ENCODE measurements around the gene PLIN3. TPM values are rescaled to one million over a fixed set of nuclear protein-coding genes. Genes with fewer than 3 reads are reported as not detected.
A peak's percentile ranks its signal among the peaks of the same experiment; 100 is the strongest.
"Not testable (repeated sequence)": the region's sequence is repeated elsewhere in the genome, so short reads cannot be mapped to it uniquely, and the experiment has no call there.

The PLIN3 gene
- total and polyA plus RNA-seq, 11 donors, result 10.0 to 102 (median 22.9) TPM

DNA sequence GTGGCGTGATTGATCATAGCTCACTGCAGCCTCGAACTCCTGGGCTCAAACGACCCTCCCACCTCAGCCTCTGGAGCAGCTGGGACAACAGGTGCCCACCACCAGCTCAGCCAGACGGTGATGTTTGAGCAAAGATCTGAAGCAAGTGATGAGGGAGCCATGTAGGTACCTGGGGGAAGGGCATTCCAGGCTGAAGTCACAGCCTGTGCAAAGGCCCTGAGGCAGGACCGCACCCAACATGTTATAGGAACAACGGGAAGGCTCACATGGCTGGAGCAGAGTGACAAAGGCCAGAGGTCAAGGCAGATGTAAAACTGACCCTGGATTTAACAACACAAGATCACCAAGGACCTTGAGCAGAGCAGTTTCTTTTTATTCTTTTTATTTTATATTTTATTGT, 61.1 kb downstream of the PLIN3 start:
- ATAC-seq, result no peak

DNA sequence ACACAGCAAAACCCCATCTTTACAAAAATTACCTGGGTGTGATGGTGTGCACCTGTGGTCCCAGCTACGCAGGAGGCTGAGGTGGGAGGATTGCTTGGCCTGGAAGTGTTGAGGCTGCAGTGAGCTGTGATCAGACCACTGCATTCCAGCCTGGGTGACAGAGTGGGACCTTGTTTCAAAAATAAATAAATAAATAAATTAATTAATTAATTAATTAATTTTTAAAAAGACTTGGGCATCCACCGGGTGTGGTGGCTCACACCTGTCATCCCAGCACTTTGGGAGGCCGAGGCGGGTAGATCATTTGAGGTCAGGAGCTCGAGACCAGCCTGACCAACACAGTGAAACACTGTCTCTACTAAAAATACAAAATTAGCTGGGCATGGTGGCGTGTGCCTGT, 62.3 kb downstream of the PLIN3 start:
- H3K4me3 ChIP-seq, H3K27ac ChIP-seq, H3K9me3 ChIP-seq, DNase-seq, H3K27me3 ChIP-seq, H3K36me3 ChIP-seq, ATAC-seq: not testable (repeated sequence)
- WGBS, 4 donors, result 95 to 98% (median 96%) methylated on average over 6 of the region's 6 CpGs
- intact Hi-C loops (cut with DNase I), result loop anchor here in 2 of 10 donors (5.0 kb wide), 2 partner anchors 107 to 227 kb away; no protein-coding TSS in a partner anchor
- peaks cover 0 to 37% (median 10%) of the 10 kb centered on the region in 12 donors for H3K4me1 ChIP-seq

More for the DNA sequence above, 61.1 kb downstream of the PLIN3 start:
- no peaks in the 10 kb centered on the region for H3K27me3 ChIP-seq
- WGBS, 4 donors, result 89 to 94% (median 92%) methylated on average over 6 of the region's 6 CpGs
- no peak overlapping the region for H3K4me3 ChIP-seq
- no peaks in the 10 kb centered on the region for H3K36me3 ChIP-seq
- peak in 1 of 5 donors; percentile 11 for DNase-seq
- intact Hi-C loops (cut with DNase I), result loop anchor here in 2 of 10 donors (5.0 kb wide), 2 partner anchors 106 to 226 kb away; no protein-coding TSS in a partner anchor
- TF ChIP-seq POLR2A (IDR thresholded peaks at IDR 0.05), result no peak
- TF ChIP-seq, protein P1, sequence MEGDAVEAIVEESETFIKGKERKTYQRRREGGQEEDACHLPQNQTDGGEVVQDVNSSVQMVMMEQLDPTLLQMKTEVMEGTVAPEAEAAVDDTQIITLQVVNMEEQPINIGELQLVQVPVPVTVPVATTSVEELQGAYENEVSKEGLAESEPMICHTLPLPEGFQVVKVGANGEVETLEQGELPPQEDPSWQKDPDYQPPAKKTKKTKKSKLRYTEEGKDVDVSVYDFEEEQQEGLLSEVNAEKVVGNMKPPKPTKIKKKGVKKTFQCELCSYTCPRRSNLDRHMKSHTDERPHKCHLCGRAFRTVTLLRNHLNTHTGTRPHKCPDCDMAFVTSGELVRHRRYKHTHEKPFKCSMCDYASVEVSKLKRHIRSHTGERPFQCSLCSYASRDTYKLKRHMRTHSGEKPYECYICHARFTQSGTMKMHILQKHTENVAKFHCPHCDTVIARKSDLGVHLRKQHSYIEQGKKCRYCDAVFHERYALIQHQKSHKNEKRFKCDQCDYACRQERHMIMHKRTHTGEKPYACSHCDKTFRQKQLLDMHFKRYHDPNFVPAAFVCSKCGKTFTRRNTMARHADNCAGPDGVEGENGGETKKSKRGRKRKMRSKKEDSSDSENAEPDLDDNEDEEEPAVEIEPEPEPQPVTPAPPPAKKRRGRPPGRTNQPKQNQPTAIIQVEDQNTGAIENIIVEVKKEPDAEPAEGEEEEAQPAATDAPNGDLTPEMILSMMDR (IDR thresholded peaks at IDR 0.05), result no peak
- H3K9me3 ChIP-seq, result no peaks in the 10 kb centered on the region
- peak overlapping the region in 1 of 12 donors; percentile 84 for H3K27ac ChIP-seq
- H3K4me1 ChIP-seq, result peaks cover 0 to 30% (median 5%) of the 10 kb centered on the region in 12 donors

DNA sequence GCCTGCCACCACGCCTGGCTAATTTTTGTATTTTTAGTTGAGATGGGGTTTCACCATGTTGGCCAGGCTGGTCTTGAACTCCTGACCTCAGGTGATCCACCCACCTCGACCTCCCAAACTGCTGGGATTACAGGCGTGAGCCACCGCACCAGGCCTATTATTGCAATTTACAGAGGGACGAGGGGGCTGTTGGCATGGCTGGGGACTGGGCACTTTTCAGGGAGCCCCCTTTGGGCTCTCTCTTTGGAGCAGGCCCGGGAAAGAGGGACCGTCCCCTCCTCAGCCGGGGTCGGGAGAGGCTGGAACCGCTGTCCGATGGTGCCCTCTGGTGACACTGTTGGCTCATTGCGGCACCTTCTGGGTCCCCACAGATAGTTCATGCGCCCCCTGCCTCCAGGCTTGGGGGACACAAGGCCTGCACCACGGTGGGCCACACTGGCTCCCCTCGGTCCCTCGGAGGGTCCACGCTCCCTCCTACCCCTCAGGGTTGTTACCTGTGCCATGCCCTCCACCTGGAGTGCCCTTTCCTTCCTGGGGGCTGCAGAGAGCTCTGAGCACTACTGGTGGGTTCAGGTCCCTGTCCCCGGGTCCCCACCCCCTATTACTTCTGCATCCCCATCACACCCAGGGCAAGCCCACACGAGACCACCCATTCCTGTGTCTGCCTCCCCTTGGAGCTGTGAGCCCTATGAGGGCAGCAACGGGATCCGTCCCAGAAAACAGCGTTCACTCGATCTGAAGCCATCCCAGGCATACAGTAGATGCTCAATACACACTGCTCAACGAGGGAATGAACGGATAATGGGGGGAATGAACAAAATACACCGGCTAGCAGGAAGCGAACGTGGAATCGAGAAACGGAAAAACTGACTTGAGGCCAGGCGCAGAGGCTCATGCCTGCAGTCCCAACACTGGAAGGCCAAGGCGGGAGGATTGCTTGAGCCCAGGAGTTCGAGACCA, 63.5 kb downstream of the PLIN3 start:
- H3K9me3 ChIP-seq, result no peaks in the 10 kb centered on the region
- H3K4me1 ChIP-seq, result peaks cover 0 to 34% (median 11%) of the 10 kb centered on the region in 12 donors
- H3K27ac ChIP-seq, result peak overlapping the region in 2 of 12 donors; percentile 67 to 76
- WGBS, 4 donors, result 47 to 52% (median 50%) methylated on average over 30 to 33 of the region's 33 CpGs
- DNase-seq, result peak; percentile 55 to 79 (median 65)
- H3K36me3 ChIP-seq, result peaks cover 0 to 3% (median 0%) of the 10 kb centered on the region in 9 donors
- H3K4me3 ChIP-seq, result no peak overlapping the region
- ATAC-seq, result peak in 3 of 4 donors; percentile 59 to 68 (median 68)
- intact Hi-C loops (cut with DNase I), result loop anchor here in 6 of 10 donors (1.0 to 5.0 kb wide), 2 partner anchors 72 kb away; no protein-coding TSS in a partner anchor
- no peaks in the 10 kb centered on the region for H3K27me3 ChIP-seq
- TF ChIP-seq, protein P1 (IDR thresholded peaks at IDR 0.05), result peak; percentile 65 to 87 (median 77)
- no peak for TF ChIP-seq POLR2A (IDR thresholded peaks at IDR 0.05)

DNA sequence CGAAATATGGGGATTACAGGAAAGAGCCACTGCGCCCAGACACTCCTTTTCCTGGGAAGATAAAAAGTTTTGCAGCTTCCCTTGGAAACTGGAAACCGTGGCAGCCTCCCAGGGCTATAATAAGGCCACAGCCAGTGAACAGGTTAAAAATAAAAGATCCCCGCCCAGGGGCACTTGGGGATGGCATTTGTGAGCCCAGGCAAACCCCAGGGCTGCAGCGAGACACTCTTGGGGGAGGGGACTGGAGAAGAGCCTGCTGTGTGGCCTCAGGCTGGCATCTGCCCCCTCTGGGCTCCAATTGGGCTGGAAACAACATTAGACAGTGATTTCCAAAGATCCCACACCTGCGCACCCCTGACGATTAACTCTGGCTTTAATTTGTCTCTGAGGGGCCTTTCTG, 64.8 kb downstream of the PLIN3 start:
- H3K36me3 ChIP-seq, result peaks cover 0 to 12% (median 0%) of the 10 kb centered on the region in 9 donors
- peak overlapping the region in 4 of 12 donors; percentile 5 to 16 (median 12) for H3K4me3 ChIP-seq
- H3K27ac ChIP-seq, result peak overlapping the region; percentile 33 to 82 (median 65)
- ATAC-seq (peak; percentile 62 to 85 (median 84)), DNase-seq (peak in 4 of 5 donors; percentile 69 to 87 (median 78))
- WGBS, 4 donors, result 32 to 47% (median 38%) methylated on average over 7 of the region's 7 CpGs
- no peaks in the 10 kb centered on the region for H3K9me3 ChIP-seq
- intact Hi-C loops (cut with DNase I), result loop anchor here in 4 of 10 donors (1.0 to 5.0 kb wide), 2 partner anchors 11 to 70 kb away; partner anchors contain the start of gene FEM1A (in 1 of the 4)
- no peak for TF ChIP-seq POLR2A (IDR thresholded peaks at IDR 0.05)
- TF ChIP-seq, protein P1 (IDR thresholded peaks at IDR 0.05), result no peak
- peaks cover 0 to 34% (median 11%) of the 10 kb centered on the region in 12 donors for H3K4me1 ChIP-seq
- H3K27me3 ChIP-seq, result no peaks in the 10 kb centered on the region
